Gastroesophageal sphincter (tissue), 3 donors: Measurements from ENCODE around the gene TAB2.

Experiments used
- POLR2AphosphoS5 ChIP-seq: sonication (generic); formaldehyde crosslinking; IDR thresholded peaks from one replicate; pipeline ENCODE4 v1.6.1; 2017; ENCODE audit warnings: antibody characterized with exemption
- TF ChIP-seq, protein P1 (sequence below), 4 experiments: fragments of 200-600 bp in 2 of 4; fragments of 450-650 bp in 2 of 4; sonication (generic) in 1 of 4; IDR thresholded peaks; one replicate each; pipeline ENCODE4 v1.5.1; 2017 to 2019; ENCODE audit warnings: antibody characterized with exemption in 4 of 4, mild to moderate bottlenecking in 2 of 4, moderate library complexity in 2 of 4

- TF ChIP-seq, protein P1, sequence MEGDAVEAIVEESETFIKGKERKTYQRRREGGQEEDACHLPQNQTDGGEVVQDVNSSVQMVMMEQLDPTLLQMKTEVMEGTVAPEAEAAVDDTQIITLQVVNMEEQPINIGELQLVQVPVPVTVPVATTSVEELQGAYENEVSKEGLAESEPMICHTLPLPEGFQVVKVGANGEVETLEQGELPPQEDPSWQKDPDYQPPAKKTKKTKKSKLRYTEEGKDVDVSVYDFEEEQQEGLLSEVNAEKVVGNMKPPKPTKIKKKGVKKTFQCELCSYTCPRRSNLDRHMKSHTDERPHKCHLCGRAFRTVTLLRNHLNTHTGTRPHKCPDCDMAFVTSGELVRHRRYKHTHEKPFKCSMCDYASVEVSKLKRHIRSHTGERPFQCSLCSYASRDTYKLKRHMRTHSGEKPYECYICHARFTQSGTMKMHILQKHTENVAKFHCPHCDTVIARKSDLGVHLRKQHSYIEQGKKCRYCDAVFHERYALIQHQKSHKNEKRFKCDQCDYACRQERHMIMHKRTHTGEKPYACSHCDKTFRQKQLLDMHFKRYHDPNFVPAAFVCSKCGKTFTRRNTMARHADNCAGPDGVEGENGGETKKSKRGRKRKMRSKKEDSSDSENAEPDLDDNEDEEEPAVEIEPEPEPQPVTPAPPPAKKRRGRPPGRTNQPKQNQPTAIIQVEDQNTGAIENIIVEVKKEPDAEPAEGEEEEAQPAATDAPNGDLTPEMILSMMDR (IDR thresholded peaks at IDR 0.05) = no peak
- no peak for TF ChIP-seq POLR2AphosphoS5
Measured at GRCh38 chr6:149456311-149457021, 139.0 kb downstream of the TAB2 start.
